HPDE6-E6E7 (cell line): ENCODE data around the gene LCK.
"Not testable (repeated sequence)": the region's sequence is repeated elsewhere in the genome, so short reads cannot be mapped to it uniquely, and the experiment has no call there.

ENCODE experiments used
- DNase-seq: peaks from one replicate; pipeline ENCODE4 v3.0.0; 2011; ENCODE audit warnings: missing footprints; ENCODE audit errors: extremely low spot score

The LCK gene

GRCh38 chr1:32239790-32240139, 11.3 kb upstream of the LCK start:
- DNase-seq = no peak

- DNase-seq = no peak
These were observed 10.7 kb upstream of the LCK start for GRCh38 chr1:32240140-32240951.

GRCh38 chr1:32241001-32241763, 9.9 kb upstream of the LCK start:
- DNase-seq = no peak

- DNase-seq = no peak
These were observed 8.7 kb upstream of the LCK start for GRCh38 chr1:32242341-32242851.

- no peak for DNase-seq
These were observed 4.2 kb upstream of the LCK start, which contains the start of gene FAM167B for GRCh38 chr1:32246888-32247273. Gene FAM167B (plus strand): TSS chr1:32247222. CDS start chr1:32247422, 200 bp downstream.

- no peak for DNase-seq
These were observed 3.6 kb upstream of the LCK start for GRCh38 chr1:32247452-32247851.

GRCh38 chr1:32247983-32248889, 2.8 kb upstream of the LCK start:
- peak; percentile 82 for DNase-seq

GRCh38 chr1:32249831-32250525, 1.1 kb upstream of the LCK start:
- peak; percentile 78 for DNase-seq

- no peak for DNase-seq
These were observed 4.3 kb downstream of the LCK start for GRCh38 chr1:32255072-32256071.

- no peak for DNase-seq
These were observed 5.6 kb downstream of the LCK start for GRCh38 chr1:32256473-32257226.

- DNase-seq = no peak
These were observed 6.1 kb downstream of the LCK start for GRCh38 chr1:32257227-32257508.

GRCh38 chr1:32263236-32263593, 12.2 kb downstream of the LCK start:
- not testable (repeated sequence) for DNase-seq

- no peak for DNase-seq
These were observed 12.7 kb downstream of the LCK start for GRCh38 chr1:32263744-32264143.

- no peak for DNase-seq
These were observed 14.8 kb downstream of the LCK start for GRCh38 chr1:32265846-32266245.

GRCh38 chr1:32266921-32267591, 16.0 kb downstream of the LCK start:
- no peak for DNase-seq

GRCh38 chr1:32269744-32270143, 18.7 kb downstream of the LCK start:
- no peak for DNase-seq

- no peak for DNase-seq
These were observed 21.7 kb downstream of the LCK start for GRCh38 chr1:32272557-32273390.
